GM12878 (cell line): ENCODE data around the gene GRB10. TPM values are rescaled to one million over a fixed set of nuclear protein-coding genes. Genes with fewer than 3 reads are reported as not detected.

Experiments
- ATAC-seq: fragments of 200-7000 bp; cut with Tn5 transposase; 3 replicates; pipeline ENCODE4 v1.9.1; 2020; ENCODE audit warnings: mild to moderate bottlenecking, moderate library complexity
- BruUV-seq: library from RNA; stranded (reverse); fragments of 400-500 nt; replicated peaks from 2 replicates; lab custom pipeline; 2021; lab: Mats Ljungman, UMichigan
- CTCF ChIA-PET: fragments of 300-600 bp; sonication (Branson Sonifier 250); formaldehyde crosslinking; extraction: SDS; loops from one replicate; lab custom pipeline; 2021; ENCODE audit warnings: inconsistent platforms; lab: Yijun Ruan, JAX
- POLR2A ChIA-PET: fragments of 350-600 bp; formaldehyde crosslinking; extraction: SDS; loops from one replicate; lab custom pipeline; 2021; ENCODE audit warnings: inconsistent platforms; lab: Charles Lee
- RAD21 ChIA-PET: fragments of 300-600 bp; sonication (Branson Sonifier 250); formaldehyde crosslinking; loops from one replicate; lab custom pipeline; 2023; ENCODE audit warnings: antibody characterized with exemption; ENCODE audit not compliant: unreplicated experiment; lab: Charles Lee
- SMC1A ChIA-PET: fragments of 300-600 bp; sonication (Branson Sonifier 250); formaldehyde crosslinking; loops from one replicate; lab custom pipeline; 2023; ENCODE audit not compliant: unreplicated experiment, uncharacterized antibody; lab: Charles Lee
- DNase-seq: peaks from one replicate; pipeline ENCODE4 v3.0.0-alpha.2; 2011; ENCODE audit warnings: low read depth, low spot score
- FAIRE-seq: peaks from 3 replicates; lab custom pipeline; 2011; peaks lifted over from hg19 to GRCh38; lab: Jason Lieb, UNC
- H2AFZ ChIP-seq: 2 replicates; pipeline ENCODE4 v1.6.0; 2011; ENCODE audit warnings: low read depth, low read length, control low read depth; ENCODE audit not compliant: control insufficient read depth
- H3K27ac ChIP-seq: 2 replicates; pipeline ENCODE4 v1.5.1; 2011; ENCODE audit warnings: control low read depth; ENCODE audit not compliant: control insufficient read depth, insufficient read depth
- H3K27me3 ChIP-seq, 2 experiments: replicated peaks in 1 of 2; 2 replicates each; pipeline versions ENCODE4 v1.6.0 to v1.6.1; 2011; ENCODE audit warnings: low read length in 1 of 2; ENCODE audit not compliant: control insufficient read depth in 2 of 2, insufficient read depth in 2 of 2
- H3K36me3 ChIP-seq, 2 experiments: 2 replicates each; pipeline ENCODE4 v1.5.1; 2011; ENCODE audit warnings: low read length in 1 of 2; ENCODE audit not compliant: control insufficient read depth in 2 of 2, insufficient read depth in 2 of 2
- H3K4me1 ChIP-seq: 2 replicates; pipeline ENCODE4 v1.6.1; 2011; ENCODE audit warnings: mild to moderate bottlenecking, low read length, moderate library complexity, mixed read lengths; ENCODE audit not compliant: control insufficient read depth, insufficient read depth
- H3K4me2 ChIP-seq: 2 replicates; pipeline ENCODE4 v1.6.0; 2011; ENCODE audit warnings: control low read depth; ENCODE audit not compliant: control insufficient read depth, insufficient read depth
- H3K4me3 ChIP-seq: fragments of 200-600 bp; sonication (generic); 2 replicates; pipeline ENCODE4 v1.5.1; 2016
- H3K79me2 ChIP-seq: 2 replicates; pipeline ENCODE4 v1.6.0; 2011; ENCODE audit warnings: low read length; ENCODE audit not compliant: control insufficient read depth, insufficient read depth
- H3K9ac ChIP-seq: 2 replicates; pipeline ENCODE4 v1.8.0; 2011; ENCODE audit warnings: low read length, control low read depth, mixed read lengths; ENCODE audit not compliant: control insufficient read depth, insufficient read depth
- H3K9me3 ChIP-seq: replicated peaks from 3 replicates; pipeline ENCODE4 v1.5.1; 2011; ENCODE audit warnings: mild to moderate bottlenecking, low read length; ENCODE audit not compliant: control insufficient read depth, insufficient read depth
- H4K20me1 ChIP-seq: 2 replicates; pipeline ENCODE4 v1.6.0; 2011; ENCODE audit not compliant: control insufficient read depth, insufficient read depth
- CHD4 ChIP-seq: fragments of 200-600 bp; sonication (generic); IDR thresholded peaks from 2 replicates; pipeline ENCODE4 v1.6.1; 2016; ENCODE audit warnings: mild to moderate bottlenecking
- E2F4 ChIP-seq: IDR thresholded peaks from 2 replicates; pipeline ENCODE4 v1.6.1; 2012; ENCODE audit warnings: low read depth, low read length, improper control_type of control experiment
- E4F1 ChIP-seq: fragments of 450-650 bp; IDR thresholded peaks from 2 replicates; pipeline ENCODE4 v1.6.1; 2018; ENCODE audit warnings: borderline replicate concordance, mild to moderate bottlenecking; ENCODE audit not compliant: partially characterized antibody
- ESRRA ChIP-seq: IDR thresholded peaks from 2 replicates; pipeline ENCODE4 v1.6.1; 2012; ENCODE audit warnings: mild to moderate bottlenecking, low read length, improper control_type of control experiment
- JUND ChIP-seq: IDR thresholded peaks from 2 replicates; pipeline ENCODE4 v1.6.1; 2012; ENCODE audit warnings: low read depth, mild to moderate bottlenecking, low read length, improper control_type of control experiment, moderate library complexity
- NFIC ChIP-seq: IDR thresholded peaks from 2 replicates; pipeline ENCODE4 v1.6.1; 2012; ENCODE audit warnings: low read depth, mild to moderate bottlenecking, inconsistent platforms, low read length, moderate library complexity
- PAX8 ChIP-seq: fragments of 450-650 bp; IDR thresholded peaks from 2 replicates; pipeline ENCODE4 v1.6.1; 2017; ENCODE audit warnings: mild to moderate bottlenecking, moderate library complexity
- RAD21 ChIP-seq: IDR thresholded peaks from 2 replicates; pipeline ENCODE4 v1.6.1; 2011; ENCODE audit warnings: mild to moderate bottlenecking, low read depth, low read length, moderate library complexity; ENCODE audit not compliant: insufficient read depth
- RELA ChIP-seq: fragments of 450-650 bp; IDR thresholded peaks from 2 replicates; pipeline ENCODE4 v1.8.0; 2014; ENCODE audit warnings: borderline replicate concordance; ENCODE audit not compliant: partially characterized antibody
- TCF7 ChIP-seq: IDR thresholded peaks from 2 replicates; pipeline ENCODE4 v1.6.1; 2014; ENCODE audit warnings: antibody characterized with exemption, borderline replicate concordance
- WGBS: methylation state at CpG from one replicate; pipeline ENCODE4 v1.1.6; 2016; ENCODE audit warnings: low lambda C conversion rate; ENCODE audit not compliant: insufficient replicate concordance, insufficient coverage; ENCODE audit errors: missing lambda C conversion rate; 5-methylcytosine and 5-hydroxymethylcytosine counted together
- in situ Hi-C: fragments of 300-500 bp; cut with MboI; formaldehyde crosslinking; loops from 9 replicates; pipeline ENCODE4 v1.14.3; 2018; ENCODE audit warnings: mixed read lengths
- intact Hi-C: fragments of 100-400 bp; cut with micrococcal nuclease; formaldehyde crosslinking; loops from one replicate; pipeline ENCODE4 v1.14.2; 2022; ENCODE audit not compliant: unreplicated experiment
- polyA plus RNA-seq, 11 experiments: library from polyadenylated mRNA; depleted of rRNA in 4 of 11; unstranded in 6 of 11; stranded (reverse) in 5 of 11; fragments of >200 nt; fragmentation: Nextera tagmentation in 4 of 11; fragmentation: Illumina TruSeq in 1 of 11; extraction: Ambion mirVana in 4 of 11; extraction: Trizol in 1 of 11; gene quantifications; 1 replicate in 1 of 11; 2 replicates in 10 of 11; pipeline versions ENCODE4 v1.2.1 to v1.2.3, GENCODE V29; 2011 to 2016; ENCODE audit warnings: inconsistent platforms in 2 of 11, missing spikeins in 2 of 11, low read depth in 1 of 11
- total RNA-seq, 4 experiments: library from RNA; depleted of rRNA in 3 of 4; stranded (reverse); fragments of >200 nt in 3 of 4; fragmentation: Illumina TruSeq in 1 of 4; extraction: Trizol in 1 of 4; gene quantifications; 2 replicates each; pipeline versions ENCODE4 v1.2.1 to v1.2.3, GENCODE V29; 2013 to 2021
- TF ChIP-seq, protein P1 (sequence below): IDR thresholded peaks from 2 replicates; pipeline ENCODE4 v1.6.1; 2011; ENCODE audit warnings: borderline replicate concordance, low read depth, mild to moderate bottlenecking, moderate library complexity, low read length; ENCODE audit not compliant: insufficient read depth, poor library complexity, severe bottlenecking
- TF ChIP-seq, protein P2 (sequence below): fragments of 450-650 bp; formaldehyde crosslinking; IDR thresholded peaks from 2 replicates; pipeline ENCODE4 v1.5.0; 2022; ENCODE audit warnings: mild to moderate bottlenecking, missing genetic modification characterization

The GRB10 gene
- total and polyA plus RNA-seq, 10 of the 15 experiments (the other 5 are each of a cell fraction or from before 2014, with no cell fraction given) = 0.04 to 0.33 TPM; not detected in 8

DNA sequence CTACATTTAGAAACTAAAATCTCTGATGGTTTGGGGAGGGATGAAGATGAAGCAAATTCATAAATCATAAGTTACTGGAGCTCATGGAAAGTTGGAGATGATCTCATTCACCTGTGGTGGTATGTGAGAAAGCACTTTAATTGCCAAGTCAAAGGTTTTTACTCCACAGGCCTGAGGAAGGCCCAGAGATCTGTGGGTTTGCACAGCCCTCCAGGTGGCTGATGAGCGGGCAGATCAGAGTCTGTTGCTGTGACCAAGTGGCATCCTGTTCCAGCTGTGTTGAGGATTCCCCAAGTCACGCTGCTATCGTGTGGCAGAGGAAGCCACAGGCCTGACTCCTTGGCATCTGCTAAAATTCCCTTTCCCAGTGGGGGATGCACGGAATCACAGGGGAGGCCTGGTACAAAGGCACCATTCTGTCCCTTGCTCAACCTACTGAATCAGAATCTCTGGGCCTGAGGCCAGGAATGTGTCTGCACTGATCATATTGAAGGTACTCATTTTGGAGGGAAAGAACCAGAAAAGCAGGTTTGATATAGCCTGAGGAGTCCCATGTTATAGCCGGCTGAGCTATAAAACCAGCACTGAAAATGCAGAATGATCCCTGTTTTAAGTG is 197.8 kb downstream of the GRB10 start (continued):
- no peak for TF ChIP-seq E4F1
- no peak for TF ChIP-seq RAD21
- no peak for TF ChIP-seq E2F4
- no peak for TF ChIP-seq PAX8

DNA sequence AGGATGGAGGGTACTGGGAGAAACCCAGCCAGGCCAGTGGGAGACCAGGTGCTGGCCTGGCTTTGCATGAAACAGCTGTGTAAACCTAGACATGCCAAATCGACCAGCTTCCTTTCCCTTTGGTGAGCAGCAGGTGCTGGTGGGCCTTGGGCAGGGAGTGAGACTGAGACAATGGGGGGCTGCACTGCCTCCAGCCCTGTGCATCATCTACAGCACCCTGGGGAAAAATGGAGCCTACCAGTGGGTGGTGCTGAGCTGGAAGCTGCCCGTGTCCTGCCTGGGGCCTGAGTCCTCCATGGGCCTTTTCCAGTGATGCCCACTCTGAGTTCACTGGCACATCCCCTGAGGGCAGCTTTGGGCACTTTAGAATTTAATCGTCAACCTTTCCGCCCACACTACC is 198.3 kb downstream of the GRB10 start:
- H3K9me3 ChIP-seq = peaks cover 2% of the 10 kb centered on the region; the same call in 1 of the 3 replicates
- no peak overlapping the region for H3K9ac ChIP-seq
- intact Hi-C loops = no loop called here
- H3K27ac ChIP-seq = no peak overlapping the region
- no peak for ATAC-seq
- no peaks in the 10 kb centered on the region for H3K36me3 ChIP-seq
- H3K4me1 ChIP-seq = no peaks in the 10 kb centered on the region
- BruUV-seq = no TSS peak
- in situ Hi-C loops = no loop called here
- H3K79me2 ChIP-seq = no peaks in the 10 kb centered on the region
- RAD21 ChIA-PET = no interaction called here
- no peak overlapping the region for H2AFZ ChIP-seq
- H4K20me1 ChIP-seq = no peaks in the 10 kb centered on the region
- H3K4me2 ChIP-seq = no peak overlapping the region
- SMC1A ChIA-PET = no interaction called here
- 20% methylated on average over 4 of the region's 4 CpGs for WGBS
- DNase-seq = no peak
- FAIRE-seq = no peak
- POLR2A ChIA-PET = no interaction called here
- no peaks in the 10 kb centered on the region; a peak in 1 of 4 replicates for H3K27me3 ChIP-seq
- CTCF ChIA-PET = no interaction called here
- no peak overlapping the region for H3K4me3 ChIP-seq
- no peak for TF ChIP-seq CHD4
- TF ChIP-seq, protein P1, sequence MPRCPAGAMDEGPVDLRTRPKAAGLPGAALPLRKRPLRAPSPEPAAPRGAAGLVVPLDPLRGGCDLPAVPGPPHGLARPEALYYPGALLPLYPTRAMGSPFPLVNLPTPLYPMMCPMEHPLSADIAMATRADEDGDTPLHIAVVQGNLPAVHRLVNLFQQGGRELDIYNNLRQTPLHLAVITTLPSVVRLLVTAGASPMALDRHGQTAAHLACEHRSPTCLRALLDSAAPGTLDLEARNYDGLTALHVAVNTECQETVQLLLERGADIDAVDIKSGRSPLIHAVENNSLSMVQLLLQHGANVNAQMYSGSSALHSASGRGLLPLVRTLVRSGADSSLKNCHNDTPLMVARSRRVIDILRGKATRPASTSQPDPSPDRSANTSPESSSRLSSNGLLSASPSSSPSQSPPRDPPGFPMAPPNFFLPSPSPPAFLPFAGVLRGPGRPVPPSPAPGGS = no peak
- TF ChIP-seq ESRRA = no peak
- TF ChIP-seq E2F4 = no peak
- no peak for TF ChIP-seq JUND
- no peak for TF ChIP-seq NFIC
- TF ChIP-seq TCF7 = no peak
- TF ChIP-seq, protein P2, sequence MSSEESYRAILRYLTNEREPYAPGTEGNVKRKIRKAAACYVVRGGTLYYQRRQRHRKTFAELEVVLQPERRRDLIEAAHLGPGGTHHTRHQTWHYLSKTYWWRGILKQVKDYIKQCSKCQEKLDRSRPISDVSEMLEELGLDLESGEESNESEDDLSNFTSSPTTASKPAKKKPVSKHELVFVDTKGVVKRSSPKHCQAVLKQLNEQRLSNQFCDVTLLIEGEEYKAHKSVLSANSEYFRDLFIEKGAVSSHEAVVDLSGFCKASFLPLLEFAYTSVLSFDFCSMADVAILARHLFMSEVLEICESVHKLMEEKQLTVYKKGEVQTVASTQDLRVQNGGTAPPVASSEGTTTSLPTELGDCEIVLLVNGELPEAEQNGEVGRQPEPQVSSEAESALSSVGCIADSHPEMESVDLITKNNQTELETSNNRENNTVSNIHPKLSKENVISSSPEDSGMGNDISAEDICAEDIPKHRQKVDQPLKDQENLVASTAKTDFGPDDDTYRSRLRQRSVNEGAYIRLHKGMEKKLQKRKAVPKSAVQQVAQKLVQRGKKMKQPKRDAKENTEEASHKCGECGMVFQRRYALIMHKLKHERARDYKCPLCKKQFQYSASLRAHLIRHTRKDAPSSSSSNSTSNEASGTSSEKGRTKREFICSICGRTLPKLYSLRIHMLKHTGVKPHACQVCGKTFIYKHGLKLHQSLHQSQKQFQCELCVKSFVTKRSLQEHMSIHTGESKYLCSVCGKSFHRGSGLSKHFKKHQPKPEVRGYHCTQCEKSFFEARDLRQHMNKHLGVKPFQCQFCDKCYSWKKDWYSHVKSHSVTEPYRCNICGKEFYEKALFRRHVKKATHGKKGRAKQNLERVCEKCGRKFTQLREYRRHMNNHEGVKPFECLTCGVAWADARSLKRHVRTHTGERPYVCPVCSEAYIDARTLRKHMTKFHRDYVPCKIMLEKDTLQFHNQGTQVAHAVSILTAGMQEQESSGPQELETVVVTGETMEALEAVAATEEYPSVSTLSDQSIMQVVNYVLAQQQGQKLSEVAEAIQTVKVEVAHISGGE (CRISPR knock-in tag) = no peak
- TF ChIP-seq RELA = no peak
